GM12878 (cell line): ENCODE measurements around the gene GCNT1. TPM values are rescaled to one million over a fixed set of nuclear protein-coding genes. Genes with fewer than 3 reads are reported as not detected.
A peak's percentile ranks its signal among the peaks of the same experiment; 100 is the strongest.

Experiments used
- ATAC-seq: fragments of 200-7000 bp; cut with Tn5 transposase; 3 replicates; pipeline ENCODE4 v1.9.1; 2020; ENCODE audit warnings: mild to moderate bottlenecking, moderate library complexity
- BruUV-seq: library from RNA; stranded (reverse); fragments of 400-500 nt; replicated peaks from 2 replicates; lab custom pipeline; 2021; lab: Mats Ljungman, UMichigan
- CTCF ChIA-PET: fragments of 300-600 bp; sonication (Branson Sonifier 250); formaldehyde crosslinking; extraction: SDS; loops from one replicate; lab custom pipeline; 2021; ENCODE audit warnings: inconsistent platforms; lab: Yijun Ruan, JAX
- POLR2A ChIA-PET: fragments of 350-600 bp; formaldehyde crosslinking; extraction: SDS; loops from one replicate; lab custom pipeline; 2021; ENCODE audit warnings: inconsistent platforms; lab: Charles Lee
- RAD21 ChIA-PET: fragments of 300-600 bp; sonication (Branson Sonifier 250); formaldehyde crosslinking; loops from one replicate; lab custom pipeline; 2023; ENCODE audit warnings: antibody characterized with exemption; ENCODE audit not compliant: unreplicated experiment; lab: Charles Lee
- SMC1A ChIA-PET: fragments of 300-600 bp; sonication (Branson Sonifier 250); formaldehyde crosslinking; loops from one replicate; lab custom pipeline; 2023; ENCODE audit not compliant: unreplicated experiment, uncharacterized antibody; lab: Charles Lee
- DNase-seq: peaks from one replicate; pipeline ENCODE4 v3.0.0-alpha.2; 2011; ENCODE audit warnings: low read depth, low spot score
- FAIRE-seq: peaks from 3 replicates; lab custom pipeline; 2011; peaks lifted over from hg19 to GRCh38; lab: Jason Lieb, UNC
- H2AFZ ChIP-seq: 2 replicates; pipeline ENCODE4 v1.6.0; 2011; ENCODE audit warnings: low read depth, low read length, control low read depth; ENCODE audit not compliant: control insufficient read depth
- H3K27ac ChIP-seq: 2 replicates; pipeline ENCODE4 v1.5.1; 2011; ENCODE audit warnings: control low read depth; ENCODE audit not compliant: control insufficient read depth, insufficient read depth
- H3K27me3 ChIP-seq, 2 experiments: replicated peaks in 1 of 2; 2 replicates each; pipeline versions ENCODE4 v1.6.0 to v1.6.1; 2011; ENCODE audit warnings: low read length in 1 of 2; ENCODE audit not compliant: control insufficient read depth in 2 of 2, insufficient read depth in 2 of 2
- H3K36me3 ChIP-seq, 2 experiments: 2 replicates each; pipeline ENCODE4 v1.5.1; 2011; ENCODE audit warnings: low read length in 1 of 2; ENCODE audit not compliant: control insufficient read depth in 2 of 2, insufficient read depth in 2 of 2
- H3K4me1 ChIP-seq: 2 replicates; pipeline ENCODE4 v1.6.1; 2011; ENCODE audit warnings: mild to moderate bottlenecking, low read length, moderate library complexity, mixed read lengths; ENCODE audit not compliant: control insufficient read depth, insufficient read depth
- H3K4me2 ChIP-seq: 2 replicates; pipeline ENCODE4 v1.6.0; 2011; ENCODE audit warnings: control low read depth; ENCODE audit not compliant: control insufficient read depth, insufficient read depth
- H3K4me3 ChIP-seq: fragments of 200-600 bp; sonication (generic); 2 replicates; pipeline ENCODE4 v1.5.1; 2016
- H3K79me2 ChIP-seq: 2 replicates; pipeline ENCODE4 v1.6.0; 2011; ENCODE audit warnings: low read length; ENCODE audit not compliant: control insufficient read depth, insufficient read depth
- H3K9ac ChIP-seq: 2 replicates; pipeline ENCODE4 v1.8.0; 2011; ENCODE audit warnings: low read length, control low read depth, mixed read lengths; ENCODE audit not compliant: control insufficient read depth, insufficient read depth
- H3K9me3 ChIP-seq: replicated peaks from 3 replicates; pipeline ENCODE4 v1.5.1; 2011; ENCODE audit warnings: mild to moderate bottlenecking, low read length; ENCODE audit not compliant: control insufficient read depth, insufficient read depth
- H4K20me1 ChIP-seq: 2 replicates; pipeline ENCODE4 v1.6.0; 2011; ENCODE audit not compliant: control insufficient read depth, insufficient read depth
- ATF7 ChIP-seq: fragments of 450-650 bp; IDR thresholded peaks from 2 replicates; pipeline ENCODE4 v1.6.1; 2016; ENCODE audit warnings: low read depth, mild to moderate bottlenecking
- BACH1 ChIP-seq: fragments of 450-650 bp; IDR thresholded peaks from 2 replicates; pipeline ENCODE4 v1.6.1; 2017; ENCODE audit warnings: mild to moderate bottlenecking, borderline replicate concordance
- BHLHE40 ChIP-seq, 2 experiments: fragments of 450-650 bp in 1 of 2; IDR thresholded peaks; 2 replicates each; pipeline ENCODE4 v1.6.1; 2011 to 2017; ENCODE audit warnings: low read depth in 2 of 2, borderline replicate concordance in 1 of 2, improper control_type of control experiment in 1 of 2, low read length in 1 of 2, mild to moderate bottlenecking in 1 of 2
- CBFB ChIP-seq: IDR thresholded peaks from 2 replicates; pipeline ENCODE4 v1.6.1; 2016; ENCODE audit warnings: antibody characterized with exemption, low read depth
- CREB1 ChIP-seq: IDR thresholded peaks from 2 replicates; pipeline ENCODE4 v1.6.1; 2012; ENCODE audit warnings: low read depth, mild to moderate bottlenecking, inconsistent platforms
- CREM ChIP-seq: IDR thresholded peaks from 2 replicates; pipeline ENCODE4 v1.6.1; 2014; ENCODE audit warnings: antibody characterized with exemption, low read depth
- ESRRA ChIP-seq: IDR thresholded peaks from 2 replicates; pipeline ENCODE4 v1.6.1; 2012; ENCODE audit warnings: mild to moderate bottlenecking, low read length, improper control_type of control experiment
- GABPA ChIP-seq: IDR thresholded peaks from 2 replicates; pipeline ENCODE4 v1.6.1; 2014; ENCODE audit warnings: antibody characterized with exemption, low read depth, mild to moderate bottlenecking, inconsistent platforms
- IKZF1 ChIP-seq: fragments of 450-650 bp; conservative IDR thresholded peaks from 2 replicates; pipeline ENCODE4 v1.6.1; 2017; ENCODE audit warnings: antibody characterized with exemption, mild to moderate bottlenecking
- IKZF2 ChIP-seq, 2 experiments: fragments of 450-650 bp; IDR thresholded peaks; 2 replicates each; pipeline ENCODE4 v1.6.1; 2017; ENCODE audit warnings: mild to moderate bottlenecking in 2 of 2, moderate library complexity in 2 of 2
- IRF4 ChIP-seq: IDR thresholded peaks from 2 replicates; pipeline ENCODE4 v1.6.1; 2011; ENCODE audit warnings: low read depth, low read length
- JUNB ChIP-seq: IDR thresholded peaks from 2 replicates; pipeline ENCODE4 v1.6.1; 2016; ENCODE audit warnings: antibody characterized with exemption, mild to moderate bottlenecking
- NR2F1 ChIP-seq: fragments of 450-650 bp; conservative IDR thresholded peaks from 2 replicates; pipeline ENCODE4 v1.6.1; 2017; ENCODE audit warnings: mild to moderate bottlenecking
- POU2F2 ChIP-seq: IDR thresholded peaks from 3 replicates; pipeline ENCODE4 v1.6.1; 2011; ENCODE audit warnings: low read depth, mild to moderate bottlenecking, low read length, borderline replicate concordance
- RUNX3 ChIP-seq: IDR thresholded peaks from 2 replicates; pipeline ENCODE4 v1.6.1; 2012; ENCODE audit warnings: low read length, inconsistent platforms
- SPI1 ChIP-seq: IDR thresholded peaks from 2 replicates; pipeline ENCODE4 v1.6.1; 2011; ENCODE audit warnings: low read depth, mild to moderate bottlenecking, low read length, moderate library complexity, borderline replicate concordance; ENCODE audit not compliant: insufficient read depth
- SRF ChIP-seq, 2 experiments: IDR thresholded peaks; 2 replicates each; pipeline ENCODE4 v1.6.1; 2011; ENCODE audit warnings: low read depth in 2 of 2, low read length in 2 of 2, mild to moderate bottlenecking in 1 of 2, moderate library complexity in 1 of 2
- YY1 ChIP-seq: IDR thresholded peaks from 2 replicates; pipeline ENCODE4 v1.6.1; 2011; ENCODE audit warnings: low read depth, mild to moderate bottlenecking, low read length
- WGBS: methylation state at CpG from one replicate; pipeline ENCODE4 v1.1.6; 2016; ENCODE audit warnings: low lambda C conversion rate; ENCODE audit not compliant: insufficient replicate concordance, insufficient coverage; ENCODE audit errors: missing lambda C conversion rate; 5-methylcytosine and 5-hydroxymethylcytosine counted together
- in situ Hi-C: fragments of 300-500 bp; cut with MboI; formaldehyde crosslinking; loops from 9 replicates; pipeline ENCODE4 v1.14.3; 2018; ENCODE audit warnings: mixed read lengths
- intact Hi-C: fragments of 100-400 bp; cut with micrococcal nuclease; formaldehyde crosslinking; loops from one replicate; pipeline ENCODE4 v1.14.2; 2022; ENCODE audit not compliant: unreplicated experiment
- polyA plus RNA-seq, 11 experiments: library from polyadenylated mRNA; depleted of rRNA in 4 of 11; unstranded in 6 of 11; stranded (reverse) in 5 of 11; fragments of >200 nt; fragmentation: Nextera tagmentation in 4 of 11; fragmentation: Illumina TruSeq in 1 of 11; extraction: Ambion mirVana in 4 of 11; extraction: Trizol in 1 of 11; gene quantifications; 1 replicate in 1 of 11; 2 replicates in 10 of 11; pipeline versions ENCODE4 v1.2.1 to v1.2.3, GENCODE V29; 2011 to 2016; ENCODE audit warnings: inconsistent platforms in 2 of 11, missing spikeins in 2 of 11, low read depth in 1 of 11
- total RNA-seq, 4 experiments: library from RNA; depleted of rRNA in 3 of 4; stranded (reverse); fragments of >200 nt in 3 of 4; fragmentation: Illumina TruSeq in 1 of 4; extraction: Trizol in 1 of 4; gene quantifications; 2 replicates each; pipeline versions ENCODE4 v1.2.1 to v1.2.3, GENCODE V29; 2013 to 2021
- TF ChIP-seq, protein P1 (sequence below): fragments of 450-650 bp; IDR thresholded peaks from 2 replicates; pipeline ENCODE4 v1.6.1; 2017; ENCODE audit warnings: antibody characterized with exemption, mild to moderate bottlenecking, moderate library complexity
- TF ChIP-seq, protein P2 (sequence below): IDR thresholded peaks from 2 replicates; pipeline ENCODE4 v1.6.1; 2011; ENCODE audit warnings: mild to moderate bottlenecking, low read depth, low read length, moderate library complexity; ENCODE audit not compliant: insufficient replicate concordance
- TF ChIP-seq, protein P3 (sequence below): fragments of 450-650 bp; IDR thresholded peaks from 2 replicates; pipeline ENCODE4 v1.6.1; 2017; ENCODE audit warnings: mild to moderate bottlenecking, low read depth, inconsistent platforms; ENCODE audit not compliant: poor library complexity, severe bottlenecking

The GCNT1 gene
- total and polyA plus RNA-seq, 10 of the 15 experiments (the other 5 are each of a cell fraction or from before 2014, with no cell fraction given) = 2.8 to 17.8 (median 7.1) TPM

DNA sequence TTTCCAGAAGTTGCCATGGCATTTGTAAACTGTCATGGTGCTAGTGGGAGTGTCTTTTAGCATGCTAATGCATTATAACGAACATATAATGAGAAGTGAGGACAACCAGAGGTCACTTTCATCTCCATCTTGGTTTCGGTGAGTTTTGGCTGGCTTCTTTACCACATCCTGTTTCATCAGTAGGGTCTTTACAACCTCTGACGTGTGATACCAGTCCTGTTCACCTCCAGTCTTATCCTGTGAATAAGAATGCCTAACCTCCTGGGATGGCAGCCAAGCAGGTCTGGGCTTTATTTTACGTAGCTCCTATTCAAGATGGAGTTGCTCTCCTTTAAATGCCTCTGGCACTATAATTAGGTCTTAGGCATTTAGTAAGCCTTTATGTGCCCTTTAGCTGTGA, 44.3 kb upstream of the GCNT1 start:
- H3K79me2 ChIP-seq = no peaks in the 10 kb centered on the region
- H3K36me3 ChIP-seq = no peaks in the 10 kb centered on the region
- no TSS peak for BruUV-seq
- no peak for FAIRE-seq
- ChIA-PET RAD21 (no interaction called here), POLR2A (no interaction called here), SMC1A (interaction anchor here (0.8 kb wide), 1 partner anchor 10 kb away, joined by 3 read pairs; no protein-coding TSS in a partner anchor), CTCF (interaction anchor here (0.7 kb wide), 1 partner anchor 44 kb away, joined by 3 read pairs; no protein-coding TSS in a partner anchor)
- peak; percentile 48 for DNase-seq
- H3K4me1 ChIP-seq = peaks cover 13% of the 10 kb centered on the region; the same call in 1 of the 2 replicates
- H2AFZ ChIP-seq = no peak overlapping the region
- no peak overlapping the region for H3K4me2 ChIP-seq
- peak; percentile 88 for ATAC-seq
- intact Hi-C loops (loop anchor here (2.0 kb wide), 1 partner anchor 24 kb away; no protein-coding TSS in a partner anchor), in situ Hi-C loops (no loop called here)
- WGBS = 26% methylated on average over 4 of the region's 4 CpGs
- H4K20me1 ChIP-seq = no peaks in the 10 kb centered on the region
- H3K27ac ChIP-seq = no peak overlapping the region
- H3K4me3 ChIP-seq = no peak overlapping the region
- H3K9ac ChIP-seq = no peak overlapping the region
- H3K9me3 ChIP-seq = peaks cover 7% of the 10 kb centered on the region
- no peaks in the 10 kb centered on the region for H3K27me3 ChIP-seq
- TF ChIP-seq IKZF2 (IDR thresholded peaks at IDR 0.05) (no peak), YY1 (peak; percentile 60; the same call in 1 of the 2 replicates), CREB1 (peak; percentile 71), GABPA (0 out of 2 replicates have a peak, but pooled peaks have one; percentile 21), SRF (IDR thresholded peaks at IDR 0.05; ENCODE audit: low read depth in 2 of 2, low read length in 2 of 2) (no peak), NR2F1 (no peak), IKZF1 (no peak), SPI1 (peak; percentile 31; the same call in 1 of the 2 replicates), JUNB (no peak), POU2F2 (no peak), CREM (peak; percentile 56; the same call in 1 of the 2 replicates), BHLHE40 (IDR thresholded peaks at IDR 0.05; ENCODE audit: borderline replicate concordance in 1 of 2, low read depth in 2 of 2, low read length in 1 of 2) (no peak), RUNX3 (peak; percentile 81), ATF7 (no peak), ESRRA (0 out of 2 replicates have a peak, but pooled peaks have one; percentile 17), IRF4 (no peak), BACH1 (no peak), CBFB (0 out of 2 replicates have a peak, but pooled peaks have one; percentile 49)
- TF ChIP-seq, protein P1, sequence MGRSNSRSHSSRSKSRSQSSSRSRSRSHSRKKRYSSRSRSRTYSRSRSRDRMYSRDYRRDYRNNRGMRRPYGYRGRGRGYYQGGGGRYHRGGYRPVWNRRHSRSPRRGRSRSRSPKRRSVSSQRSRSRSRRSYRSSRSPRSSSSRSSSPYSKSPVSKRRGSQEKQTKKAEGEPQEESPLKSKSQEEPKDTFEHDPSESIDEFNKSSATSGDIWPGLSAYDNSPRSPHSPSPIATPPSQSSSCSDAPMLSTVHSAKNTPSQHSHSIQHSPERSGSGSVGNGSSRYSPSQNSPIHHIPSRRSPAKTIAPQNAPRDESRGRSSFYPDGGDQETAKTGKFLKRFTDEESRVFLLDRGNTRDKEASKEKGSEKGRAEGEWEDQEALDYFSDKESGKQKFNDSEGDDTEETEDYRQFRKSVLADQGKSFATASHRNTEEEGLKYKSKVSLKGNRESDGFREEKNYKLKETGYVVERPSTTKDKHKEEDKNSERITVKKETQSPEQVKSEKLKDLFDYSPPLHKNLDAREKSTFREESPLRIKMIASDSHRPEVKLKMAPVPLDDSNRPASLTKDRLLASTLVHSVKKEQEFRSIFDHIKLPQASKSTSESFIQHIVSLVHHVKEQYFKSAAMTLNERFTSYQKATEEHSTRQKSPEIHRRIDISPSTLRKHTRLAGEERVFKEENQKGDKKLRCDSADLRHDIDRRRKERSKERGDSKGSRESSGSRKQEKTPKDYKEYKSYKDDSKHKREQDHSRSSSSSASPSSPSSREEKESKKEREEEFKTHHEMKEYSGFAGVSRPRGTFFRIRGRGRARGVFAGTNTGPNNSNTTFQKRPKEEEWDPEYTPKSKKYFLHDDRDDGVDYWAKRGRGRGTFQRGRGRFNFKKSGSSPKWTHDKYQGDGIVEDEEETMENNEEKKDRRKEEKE = no peak
- TF ChIP-seq, protein P2, sequence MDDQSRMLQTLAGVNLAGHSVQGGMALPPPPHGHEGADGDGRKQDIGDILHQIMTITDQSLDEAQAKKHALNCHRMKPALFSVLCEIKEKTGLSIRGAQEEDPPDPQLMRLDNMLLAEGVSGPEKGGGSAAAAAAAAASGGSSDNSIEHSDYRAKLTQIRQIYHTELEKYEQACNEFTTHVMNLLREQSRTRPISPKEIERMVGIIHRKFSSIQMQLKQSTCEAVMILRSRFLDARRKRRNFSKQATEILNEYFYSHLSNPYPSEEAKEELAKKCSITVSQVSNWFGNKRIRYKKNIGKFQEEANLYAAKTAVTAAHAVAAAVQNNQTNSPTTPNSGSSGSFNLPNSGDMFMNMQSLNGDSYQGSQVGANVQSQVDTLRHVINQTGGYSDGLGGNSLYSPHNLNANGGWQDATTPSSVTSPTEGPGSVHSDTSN = no peak
- TF ChIP-seq, protein P3, sequence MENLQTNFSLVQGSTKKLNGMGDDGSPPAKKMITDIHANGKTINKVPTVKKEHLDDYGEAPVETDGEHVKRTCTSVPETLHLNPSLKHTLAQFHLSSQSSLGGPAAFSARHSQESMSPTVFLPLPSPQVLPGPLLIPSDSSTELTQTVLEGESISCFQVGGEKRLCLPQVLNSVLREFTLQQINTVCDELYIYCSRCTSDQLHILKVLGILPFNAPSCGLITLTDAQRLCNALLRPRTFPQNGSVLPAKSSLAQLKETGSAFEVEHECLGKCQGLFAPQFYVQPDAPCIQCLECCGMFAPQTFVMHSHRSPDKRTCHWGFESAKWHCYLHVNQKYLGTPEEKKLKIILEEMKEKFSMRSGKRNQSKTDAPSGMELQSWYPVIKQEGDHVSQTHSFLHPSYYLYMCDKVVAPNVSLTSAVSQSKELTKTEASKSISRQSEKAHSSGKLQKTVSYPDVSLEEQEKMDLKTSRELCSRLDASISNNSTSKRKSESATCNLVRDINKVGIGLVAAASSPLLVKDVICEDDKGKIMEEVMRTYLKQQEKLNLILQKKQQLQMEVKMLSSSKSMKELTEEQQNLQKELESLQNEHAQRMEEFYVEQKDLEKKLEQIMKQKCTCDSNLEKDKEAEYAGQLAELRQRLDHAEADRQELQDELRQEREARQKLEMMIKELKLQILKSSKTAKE = no peak
